ENCODE data around the gene LAMA3. TPM values are rescaled to one million over a fixed set of nuclear protein-coding genes. Genes with fewer than 3 reads are reported as not detected.

LAMA3 gene
- total and polyA plus RNA-seq, 2 of the 13 experiments (the other 11 are each of a cell fraction or from before 2014, with no cell fraction given): 0.45 to 2.2 TPM

- TF ChIP-seq ZNF710 (CRISPR knock-in tag; IDR thresholded peaks at IDR 0.05; ENCODE audit: borderline replicate concordance) (no peak), ZSCAN5A (CRISPR knock-in tag; IDR thresholded peaks at IDR 0.05; ENCODE audit: borderline replicate concordance) (no peak), PAXIP1 (CRISPR knock-in tag; conservative IDR thresholded peaks at IDR 0.05) (no peak), ZNF562 (CRISPR knock-in tag; IDR thresholded peaks at IDR 0.05; ENCODE audit: borderline replicate concordance) (no peak), PAF1 (CRISPR knock-in tag; IDR thresholded peaks at IDR 0.05) (no peak), ZKSCAN5 (CRISPR knock-in tag; IDR thresholded peaks at IDR 0.05) (no peak), TFDP2 (CRISPR knock-in tag; IDR thresholded peaks at IDR 0.05) (peak; percentile 66), ZFP36 (IDR thresholded peaks at IDR 0.05; ENCODE audit: borderline replicate concordance, low read depth, low read length, partially characterized antibody) (no peak), ZNF589 (CRISPR knock-in tag; conservative IDR thresholded peaks at IDR 0.05) (no peak), RAD21 (CRISPR knock-in tag; IDR thresholded peaks at IDR 0.05) (no peak), PATZ1 (CRISPR knock-in tag; IDR thresholded peaks at IDR 0.05) (0 out of 2 replicates have a peak, but pooled peaks have one; percentile 12), KDM5B (CRISPR knock-in tag; IDR thresholded peaks at IDR 0.05; ENCODE audit: borderline replicate concordance) (no peak), ZFP62 (CRISPR knock-in tag; IDR thresholded peaks at IDR 0.05) (no peak), CTCF (CRISPR knock-in tag; IDR thresholded peaks at IDR 0.05) (peak; percentile 54), ZNF274 (CRISPR knock-in tag; IDR thresholded peaks at IDR 0.05) (no peak), ZEB1 (IDR thresholded peaks at IDR 0.05; ENCODE audit: insufficient replicate concordance, low read depth) (no peak), ZNF10 (CRISPR knock-in tag; IDR thresholded peaks at IDR 0.05; ENCODE audit: borderline replicate concordance, low read depth) (no peak)
Observed at GRCh38 chr18:23689031-23689615, at the start of gene LAMA3 (continued).
